MM.1S (cell line): ENCODE results near the gene GRK3.
"Not testable (repeated sequence)": the region's sequence is repeated elsewhere in the genome, so short reads cannot be mapped to it uniquely, and the experiment has no call there.

Source experiments
- DNase-seq: peaks from one replicate; pipeline ENCODE4 v3.0.0-alpha.2; 2015
- H2AFZ ChIP-seq: fragments of 300-600 bp; sonication (generic); 2 replicates; pipeline ENCODE4 v1.6.0; 2016; ENCODE audit warnings: antibody characterized with exemption, low read length
- H3F3A ChIP-seq: fragments of 300-600 bp; sonication (generic); 2 replicates; pipeline ENCODE4 v1.6.1; 2016; ENCODE audit warnings: mild to moderate bottlenecking, antibody characterized with exemption, low read length, moderate library complexity, mixed read lengths; ENCODE audit not compliant: insufficient read depth
- H3K27ac ChIP-seq: fragments of 300-600 bp; sonication (generic); 2 replicates; pipeline ENCODE4 v1.5.1; 2016; ENCODE audit warnings: mild to moderate bottlenecking, low read length
- H3K27me3 ChIP-seq: fragments of 300-600 bp; sonication (generic); replicated peaks from 2 replicates; pipeline ENCODE4 v1.6.0; 2016; ENCODE audit warnings: low read length; ENCODE audit not compliant: insufficient read depth
- H3K36me3 ChIP-seq: fragments of 300-600 bp; sonication (generic); replicated peaks from 2 replicates; pipeline ENCODE4 v1.6.1; 2016; ENCODE audit warnings: mild to moderate bottlenecking, low read length, mixed read lengths; ENCODE audit not compliant: insufficient read depth
- H3K4me1 ChIP-seq: fragments of 300-600 bp; sonication (generic); 2 replicates; pipeline ENCODE4 v1.6.1; 2016; ENCODE audit warnings: low read length, mixed read lengths
- H3K4me2 ChIP-seq: fragments of 300-600 bp; sonication (generic); 2 replicates; pipeline ENCODE4 v1.6.0; 2016; ENCODE audit warnings: low read depth, low read length
- H3K4me3 ChIP-seq: fragments of 300-600 bp; sonication (generic); 2 replicates; pipeline ENCODE4 v1.5.1; 2016; ENCODE audit warnings: low read length, mixed read lengths
- H3K79me2 ChIP-seq: fragments of 300-600 bp; sonication (generic); 2 replicates; pipeline ENCODE4 v1.6.1; 2016; ENCODE audit warnings: mixed run types, low read length, mixed read lengths
- H3K9ac ChIP-seq: fragments of 300-600 bp; sonication (generic); 2 replicates; pipeline ENCODE4 v1.6.1; 2016; ENCODE audit warnings: low read length, mixed read lengths
- H3K9me2 ChIP-seq: fragments of 300-600 bp; sonication (generic); replicated peaks from 2 replicates; pipeline ENCODE4 v1.6.1; 2016; ENCODE audit warnings: mild to moderate bottlenecking, low read length, mixed read lengths; ENCODE audit not compliant: insufficient read depth
- H3K9me3 ChIP-seq: fragments of 300-600 bp; sonication (generic); replicated peaks from 2 replicates; pipeline ENCODE4 v1.6.1; 2016; ENCODE audit warnings: mild to moderate bottlenecking, low read length, mixed read lengths; ENCODE audit not compliant: insufficient read depth
- H4K20me1 ChIP-seq: fragments of 300-600 bp; sonication (generic); 2 replicates; pipeline ENCODE4 v1.6.1; 2016; ENCODE audit warnings: mild to moderate bottlenecking, low read length, moderate library complexity, mixed read lengths; ENCODE audit not compliant: insufficient read depth
- CTCF ChIP-seq: fragments of 300-600 bp; sonication (generic); IDR thresholded peaks from 2 replicates; pipeline ENCODE4 v1.5.1; 2016; ENCODE audit warnings: antibody characterized with exemption, low read length, mixed read lengths
- EZH2 ChIP-seq: fragments of 300-600 bp; sonication (generic); optimal IDR thresholded peaks from 2 replicates; pipeline ENCODE3; 2017; ENCODE audit warnings: low read depth, mild to moderate bottlenecking, antibody characterized with exemption, low read length, mixed read lengths
- EZH2phosphoT487 ChIP-seq: fragments of 300-600 bp; sonication (generic); IDR thresholded peaks from 2 replicates; pipeline ENCODE4 v1.6.1; 2018; ENCODE audit warnings: antibody characterized with exemption, low read length

GRK3 gene

GRCh38 chr22:25548866-25549464, 15.5 kb upstream of the GRK3 start:
- Histone ChIP-seq H3K9ac (no peak overlapping the region), H3K4me3 (no peak overlapping the region), H2AFZ (no peak overlapping the region), H3K4me2 (no peak overlapping the region), H3K79me2 (no peaks in the 10 kb centered on the region), H3K4me1 (no peaks in the 10 kb centered on the region), H3K9me2 (no peaks in the 10 kb centered on the region), H3K27me3 (no peaks in the 10 kb centered on the region), H3K27ac (no peak overlapping the region), H4K20me1 (no peaks in the 10 kb centered on the region), H3F3A (no peaks in the 10 kb centered on the region), H3K9me3 (no peaks in the 10 kb centered on the region), H3K36me3 (no peaks in the 10 kb centered on the region)
- no peak for TF ChIP-seq EZH2
- TF ChIP-seq EZH2phosphoT487, result no peak
- TF ChIP-seq CTCF, result no peak
- no peak for DNase-seq

GRCh38 chr22:25551396-25551795, 13.1 kb upstream of the GRK3 start:
- no peak overlapping the region for H3K9ac ChIP-seq
- no peaks in the 10 kb centered on the region for H4K20me1 ChIP-seq
- H3K4me1 ChIP-seq, result no peaks in the 10 kb centered on the region
- H3K27me3 ChIP-seq, result no peaks in the 10 kb centered on the region
- no peak overlapping the region for H3K4me2 ChIP-seq
- H3K36me3 ChIP-seq, result no peaks in the 10 kb centered on the region
- no peak for DNase-seq
- H3K4me3 ChIP-seq, result no peak overlapping the region
- no peak for TF ChIP-seq CTCF
- no peak for TF ChIP-seq EZH2
- no peak for TF ChIP-seq EZH2phosphoT487
- no peaks in the 10 kb centered on the region for H3K9me3 ChIP-seq
- no peak overlapping the region for H3K27ac ChIP-seq
- H3K79me2 ChIP-seq, result no peaks in the 10 kb centered on the region
- no peak overlapping the region for H2AFZ ChIP-seq
- no peaks in the 10 kb centered on the region for H3K9me2 ChIP-seq
- H3F3A ChIP-seq, result no peaks in the 10 kb centered on the region

GRCh38 chr22:25552405-25552804, 12.1 kb upstream of the GRK3 start:
- H3K9me3 ChIP-seq, DNase-seq, H3K4me3 ChIP-seq, H2AFZ ChIP-seq, H3K79me2 ChIP-seq, H3K4me2 ChIP-seq, H3K4me1 ChIP-seq, H4K20me1 ChIP-seq, H3K36me3 ChIP-seq, H3K9me2 ChIP-seq, H3K27ac ChIP-seq, H3K9ac ChIP-seq, H3K27me3 ChIP-seq, H3F3A ChIP-seq: not testable (repeated sequence)

GRCh38 chr22:25553131-25553530, 11.3 kb upstream of the GRK3 start:
- H3K4me2 ChIP-seq, result no peak overlapping the region
- no peak overlapping the region for H2AFZ ChIP-seq
- no peaks in the 10 kb centered on the region for H3F3A ChIP-seq
- H3K4me3 ChIP-seq, result no peak overlapping the region
- no peaks in the 10 kb centered on the region for H3K36me3 ChIP-seq
- H3K27me3 ChIP-seq, result no peaks in the 10 kb centered on the region
- no peak overlapping the region for H3K27ac ChIP-seq
- H3K9ac ChIP-seq, result no peak overlapping the region
- DNase-seq, result no peak
- H4K20me1 ChIP-seq, result no peaks in the 10 kb centered on the region
- H3K4me1 ChIP-seq, result no peaks in the 10 kb centered on the region
- TF ChIP-seq EZH2phosphoT487 (no peak), EZH2 (no peak), CTCF (no peak)
- no peaks in the 10 kb centered on the region for H3K9me2 ChIP-seq
- H3K9me3 ChIP-seq, result no peaks in the 10 kb centered on the region
- no peaks in the 10 kb centered on the region for H3K79me2 ChIP-seq
